ENCODE measurements around the gene TCEANC. TPM values are rescaled to one million over a fixed set of nuclear protein-coding genes. Genes with fewer than 3 reads are reported as not detected.

The TCEANC gene
- total RNA-seq, 1 experiment from 2014 or later: 3.1 TPM

GRCh38 chrX:13667919-13668318, 15.0 kb downstream of the TCEANC start:
- no peaks in the 10 kb centered on the region for H3K23me2 ChIP-seq (ENCODE audit: insufficient read length, low read depth, low read length, poor library complexity, severe bottlenecking)
- H3K4me1 ChIP-seq (ENCODE audit: insufficient read depth, low read length): no peaks in the 10 kb centered on the region
- no peak overlapping the region for H4K5ac ChIP-seq (ENCODE audit: insufficient read length, low read depth, low read length)
- H3K27ac ChIP-seq (ENCODE audit: insufficient read length, low read depth, low read length): no peak overlapping the region
- H4K91ac ChIP-seq (ENCODE audit: insufficient read length, low read depth, low read length): no peak overlapping the region
- no peaks in the 10 kb centered on the region for H3K27me3 ChIP-seq (ENCODE audit: insufficient read depth, low read length)
- H2AFZ ChIP-seq (ENCODE audit: low read length): no peak overlapping the region
- H3K36me3 Mint-ChIP-seq (ENCODE audit: insufficient read depth in 1 of 3, low read depth in 3 of 3): peaks cover 8 to 21% (median 12%) of the 10 kb centered on the region in 3 experiments; a peak in 6 of 7 replicates
- H3K4me2 ChIP-seq (ENCODE audit: insufficient read depth, insufficient read length, low read length): no peak overlapping the region
- no peaks in the 10 kb centered on the region for H3K79me1 ChIP-seq (ENCODE audit: insufficient read depth, low read depth, low read length, poor library complexity, severe bottlenecking)
- H3K4me3 Mint-ChIP-seq: no peak overlapping the region
- DNase-seq: no peak
- H2BK15ac ChIP-seq (ENCODE audit: low read depth, low read length): no peak overlapping the region
- no peak overlapping the region for H2BK12ac ChIP-seq (ENCODE audit: insufficient read length, low read depth, low read length)
- H3K9me3 Mint-ChIP-seq: peaks cover 32 to 63% of the 10 kb centered on the region in 2 experiments
- no peak overlapping the region for H3T11ph ChIP-seq (ENCODE audit: low read length)
- no peak for TF ChIP-seq CTCF (conservative IDR thresholded peaks at IDR 0.05)
- no peaks in the 10 kb centered on the region for H3K9me3 ChIP-seq (ENCODE audit: control insufficient read depth, low read depth, low read length)
- H4K8ac ChIP-seq (replicated peaks; ENCODE audit: insufficient read length, low read depth, low read length): no peak overlapping the region
- no peaks in the 10 kb centered on the region for H4K20me1 ChIP-seq (ENCODE audit: control insufficient read depth, insufficient read depth, insufficient read length)
- H3K14ac ChIP-seq (ENCODE audit: insufficient read depth, low read length): no peak overlapping the region
- no peak overlapping the region for H3K18ac ChIP-seq (ENCODE audit: insufficient read length, low read depth, low read length)
- no peak overlapping the region for H2BK20ac ChIP-seq (ENCODE audit: low read depth, low read length, poor library complexity, severe bottlenecking)
- no peak overlapping the region for H3K23ac ChIP-seq (ENCODE audit: insufficient read length, low read depth, low read length)
- H2AK5ac ChIP-seq (ENCODE audit: insufficient read length, low read length): no peak overlapping the region
- no peak overlapping the region for H3K27ac Mint-ChIP-seq
- H3K4ac ChIP-seq (ENCODE audit: low read depth, low read length): no peak overlapping the region
- no peak overlapping the region for H3K9ac ChIP-seq (ENCODE audit: extremely low read depth, insufficient read length, low read length)
- 0 out of 4 replicates have a peak, but pooled peaks cover 0 to 3% of the 10 kb centered on the region in 2 experiments for H3K4me1 Mint-ChIP-seq
- no peak overlapping the region for H2BK5ac ChIP-seq (ENCODE audit: insufficient read length, low read length)
- no peak overlapping the region for H3K56ac ChIP-seq (ENCODE audit: insufficient read length, low read depth, low read length)
- H3K79me2 ChIP-seq (ENCODE audit: insufficient read depth, low read length): no peaks in the 10 kb centered on the region; the same call in 1 of the 2 replicates
- no peak overlapping the region for H2BK120ac ChIP-seq (ENCODE audit: low read depth, low read length, poor library complexity, severe bottlenecking)
- H3K27me3 Mint-ChIP-seq (ENCODE audit: low read depth): no peaks in the 10 kb centered on the region; the same call in 1 of the 2 replicates

Data from H9 (cell line).